Adrenal gland (tissue), 12 donors: ENCODE data around the gene ARHGEF18. TPM values are rescaled to one million over a fixed set of nuclear protein-coding genes. Genes with fewer than 3 reads are reported as not detected.
"Not testable (repeated sequence)": the region's sequence is repeated elsewhere in the genome, so short reads cannot be mapped to it uniquely, and the experiment has no call there.

Experiments
- DNase-seq, 7 donors: peaks; one replicate each; pipeline ENCODE4 v3.0.0-alpha.2; 2019 to 2020
- H3K27ac ChIP-seq, 5 donors: fragments of 200-600 bp; sonication (generic) in 4 of 5; 1 replicate in 3 of 5; 2 replicates in 2 of 5; pipeline versions ENCODE4 v1.5.1 to v1.8.0; 2016 to 2020; ENCODE audit warnings: mild to moderate bottlenecking in 1 of 5
- H3K27me3 ChIP-seq: fragments of 200-600 bp; 2 replicates; pipeline ENCODE4 v1.8.0; 2021
- H3K36me3 ChIP-seq, 2 donors: fragments of 200-600 bp; replicated peaks in 1 of 2; 1 replicate in 1 of 2; 2 replicates in 1 of 2; pipeline versions ENCODE4 v1.5.1 to v1.8.0; 2018 to 2022
- H3K4me1 ChIP-seq, 2 donors: fragments of 200-600 bp; replicated peaks in 1 of 2; 1 replicate in 1 of 2; 2 replicates in 1 of 2; pipeline versions ENCODE4 v1.5.1 to v1.8.0; 2018 to 2021
- H3K4me3 ChIP-seq, 4 donors: fragments of 200-600 bp; sonication (generic) in 3 of 4; one replicate each; pipeline ENCODE4 v1.5.1; 2016 to 2018
- H3K9me3 ChIP-seq, 3 donors: fragments of 200-600 bp; sonication (generic) in 1 of 3; replicated peaks in 1 of 3; 1 replicate in 2 of 3; 2 replicates in 1 of 3; pipeline versions ENCODE4 v1.5.1 to v1.8.0; 2016 to 2021
- CTCF ChIP-seq, 6 experiments: fragments of 450-650 bp in 4 of 6; fragments of 200-600 bp in 2 of 6; sonication (generic) in 1 of 6; IDR thresholded peaks; 1 replicate in 5 of 6; 2 replicates in 1 of 6; pipeline versions ENCODE4 v1.5.1 to v1.8.0; 2016 to 2021; ENCODE audit warnings: antibody characterized with exemption in 6 of 6, mild to moderate bottlenecking in 2 of 6, moderate library complexity in 1 of 6
- POLR2A ChIP-seq, 2 donors: fragments of 450-650 bp; IDR thresholded peaks; one replicate each; pipeline ENCODE4 v1.6.1; 2017; ENCODE audit warnings: antibody characterized with exemption in 2 of 2, mild to moderate bottlenecking in 2 of 2, moderate library complexity in 1 of 2
- WGBS, 4 donors: extraction: QIAGEN DNeasy Blood & Tissue Kit in 2 of 4; methylation state at CpG; one replicate each; pipeline versions ENCODE4 v1.1.5 to v1.1.7; 2013 to 2017; 5-methylcytosine and 5-hydroxymethylcytosine counted together
- intact Hi-C, 2 donors: fragments of 100-400 bp; cut with DNase I; formaldehyde crosslinking; loops; one replicate each; pipeline versions ENCODE4 v1.14.1 to v1.15.0; 2022 to 2023
- polyA plus RNA-seq, 3 donors: library from polyadenylated mRNA; stranded (reverse); fragments of 200-250 nt in 2 of 3; fragments of 350-450 nt in 1 of 3; fragmentation: Illumina TruSeq in 1 of 3; extraction: RNeasy Lipid Tissue Mini Kit (QIAGEN cat#74804) in 1 of 3; gene quantifications; one replicate each; pipeline ENCODE4 v1.2.3, GENCODE V29; 2013 to 2014
- total RNA-seq, 9 donors: library from RNA; depleted of rRNA in 4 of 9; stranded (reverse); fragments of >200 nt in 4 of 9; fragments of 120-200 nt in 1 of 9; fragmentation: NEBNext Ultra II Directional in 1 of 9; extraction: Animal tissue kit (Norgen Biotek cat#: 25700) in 1 of 9; gene quantifications; one replicate each; pipeline versions ENCODE4 v1.1.0 to v1.2.4, GENCODE V29; 2013 to 2023
- donor health status: healthy with polysubstance abuse.
- donor health status: Bipolar disorder and iron deficiency.
- donor health status: DM: yes; HTN: yes; CAD: no.
- donor health status: DM: no; HTN: no; CAD: no.
- donor health status: DM: no; HTN: no; CAD: no.
- donor health status: DM: yes; HTN: yes; CAD: no.

Gene ARHGEF18
- total and polyA plus RNA-seq, 12 donors: 5.9 to 52.3 (median 32.0) TPM

GRCh38 chr19:7366701-7367420, 18.1 kb downstream of the ARHGEF18 start:
- Histone ChIP-seq H3K4me1 (peaks cover 0 to 9% of the 10 kb centered on the region in 2 donors), H3K27ac (no peak overlapping the region), H3K9me3 (no peaks in the 10 kb centered on the region), H3K36me3 (no peaks in the 10 kb centered on the region), H3K4me3 (no peak overlapping the region), H3K27me3 (no peaks in the 10 kb centered on the region)
- intact Hi-C loops: loop anchor here in 1 of 2 donors (10.0 kb wide), 1 partner anchor 428 kb away; no protein-coding TSS in a partner anchor
- no peak for TF ChIP-seq POLR2A (IDR thresholded peaks at IDR 0.05)
- peak in 4 of 6 experiments; percentile 13 to 32 (median 24) for TF ChIP-seq CTCF (IDR thresholded peaks at IDR 0.05)
- WGBS, 4 donors: 84 to 91% (median 87%) methylated on average over 10 of the region's 10 CpGs
- no peak for DNase-seq

GRCh38 chr19:7368456-7368855, 19.7 kb downstream of the ARHGEF18 start:
- intact Hi-C loops: loop anchor here in 1 of 2 donors (10.0 kb wide), 1 partner anchor 426 kb away; no protein-coding TSS in a partner anchor
- no peak overlapping the region for H3K4me3 ChIP-seq
- DNase-seq: no peak

GRCh38 chr19:7368866-7369265, 20.1 kb downstream of the ARHGEF18 start:
- not testable (repeated sequence) for H3K36me3 ChIP-seq, H3K9me3 ChIP-seq, H3K4me3 ChIP-seq, H3K4me1 ChIP-seq, H3K27me3 ChIP-seq
- peak overlapping the region in 3 of 5 donors; percentile 45 to 79 (median 66) for H3K27ac ChIP-seq
- DNase-seq: peak in 6 of 7 donors; percentile 37 to 84 (median 73)
- intact Hi-C loops: loop anchor here in 1 of 2 donors (10.0 kb wide), 1 partner anchor 426 kb away; no protein-coding TSS in a partner anchor
- 41 to 55% (median 50%) methylated on average over 13 of the region's 13 CpGs for WGBS, 4 donors

More at GRCh38 chr19:7368456-7368855, 19.7 kb downstream of the ARHGEF18 start:
- no peaks in the 10 kb centered on the region for H3K9me3 ChIP-seq
- WGBS, 4 donors: 71 to 82% (median 81%) methylated on average over 4 of the region's 4 CpGs
- peak overlapping the region in 3 of 5 donors; percentile 45 to 79 (median 66) for H3K27ac ChIP-seq
- H3K4me1 ChIP-seq: peaks cover 0 to 9% of the 10 kb centered on the region in 2 donors
- no peaks in the 10 kb centered on the region for H3K27me3 ChIP-seq
- TF ChIP-seq CTCF (IDR thresholded peaks at IDR 0.05) (no peak), POLR2A (IDR thresholded peaks at IDR 0.05) (no peak)
- no peaks in the 10 kb centered on the region for H3K36me3 ChIP-seq

- intact Hi-C loops: no loop called here
- H3K4me1 ChIP-seq: peaks cover 0 to 9% of the 10 kb centered on the region in 2 donors
- H3K36me3 ChIP-seq: no peaks in the 10 kb centered on the region
- no peaks in the 10 kb centered on the region for H3K27me3 ChIP-seq
- no peak overlapping the region for H3K27ac ChIP-seq
- TF ChIP-seq CTCF (IDR thresholded peaks at IDR 0.05) (no peak), POLR2A (IDR thresholded peaks at IDR 0.05) (no peak)
- no peaks in the 10 kb centered on the region for H3K9me3 ChIP-seq
- H3K4me3 ChIP-seq: no peak overlapping the region
- WGBS, 4 donors: 87 to 94% (median 91%) methylated on average over 10 of the region's 10 CpGs
- no peak for DNase-seq
Measured at GRCh38 chr19:7370546-7370945, 21.8 kb downstream of the ARHGEF18 start.
